Suprapubic skin (tissue), 4 donors: Measurements from ENCODE around the gene SPOCD1. TPM values are rescaled to one million over a fixed set of nuclear protein-coding genes. Genes with fewer than 3 reads are reported as not detected.

Source experiments
- DNase-seq, 2 donors: peaks; one replicate each; pipeline ENCODE4 v3.0.0-alpha.2; 2019; ENCODE audit warnings: low spot score in 2 of 2
- H3K27ac ChIP-seq: fragments of 200-600 bp; sonication (generic); one replicate; pipeline ENCODE4 v1.5.1; 2019
- H3K27me3 ChIP-seq: fragments of 200-600 bp; sonication (generic); one replicate; pipeline ENCODE4 v1.5.1; 2019
- H3K36me3 ChIP-seq: fragments of 200-600 bp; sonication (generic); one replicate; pipeline ENCODE4 v1.5.1; 2019
- H3K4me1 ChIP-seq: fragments of 200-600 bp; sonication (generic); one replicate; pipeline ENCODE4 v1.5.1; 2019
- H3K4me3 ChIP-seq: fragments of 200-600 bp; sonication (generic); one replicate; pipeline ENCODE4 v1.5.1; 2019; ENCODE audit warnings: mild to moderate bottlenecking
- H3K9me3 ChIP-seq: fragments of 200-600 bp; sonication (generic); one replicate; pipeline ENCODE4 v1.5.1; 2019
- CTCF ChIP-seq, 2 donors: fragments of 200-600 bp in 1 of 2; fragments of 450-650 bp in 1 of 2; sonication (generic) in 1 of 2; IDR thresholded peaks; one replicate each; pipeline ENCODE4 v1.5.1; 2016 to 2019; ENCODE audit warnings: antibody characterized with exemption in 2 of 2, mild to moderate bottlenecking in 1 of 2, moderate library complexity in 1 of 2
- EP300 ChIP-seq: sonication (generic); formaldehyde crosslinking; IDR thresholded peaks from one replicate; pipeline ENCODE4 v1.6.1; 2017; ENCODE audit warnings: antibody characterized with exemption
- POLR2A ChIP-seq, 2 donors: fragments of 450-650 bp; IDR thresholded peaks; one replicate each; pipeline ENCODE4 v1.6.1; 2017; ENCODE audit warnings: antibody characterized with exemption in 2 of 2, mild to moderate bottlenecking in 2 of 2, moderate library complexity in 2 of 2
- POLR2AphosphoS5 ChIP-seq, 3 donors: sonication (generic); formaldehyde crosslinking; IDR thresholded peaks; one replicate each; pipeline ENCODE4 v1.6.1; 2017; ENCODE audit warnings: antibody characterized with exemption in 3 of 3
- WGBS: methylation state at CpG from one replicate; pipeline ENCODE4 v1.1.5; 2018; 5-methylcytosine and 5-hydroxymethylcytosine counted together
- total RNA-seq, 4 donors: library from RNA; depleted of rRNA; stranded (reverse); fragments of >200 nt; gene quantifications; one replicate each; pipeline ENCODE4 v1.1.0, GENCODE V29; 2016

The SPOCD1 gene
- total RNA-seq, 4 donors from 2014 or later, result 3.2 TPM; not detected in 3

GRCh38 chr1:31764312-31765040, 51.3 kb downstream of the SPOCD1 start, which contains the start of gene ADGRB2:
TSS of gene ADGRB2 (minus strand) at chr1:31764340. CDS start at chr1:31757221, 7,119 bp downstream.
- no peak for DNase-seq
- H3K4me1 ChIP-seq, result peaks cover 49% of the 10 kb centered on the region
- no peak for TF ChIP-seq POLR2A (IDR thresholded peaks at IDR 0.05)
- no peak for TF ChIP-seq POLR2AphosphoS5 (IDR thresholded peaks at IDR 0.05)
- TF ChIP-seq CTCF (IDR thresholded peaks at IDR 0.05), result no peak
- no peak for TF ChIP-seq EP300
- peaks cover 27% of the 10 kb centered on the region for H3K27me3 ChIP-seq
- peak within 1 kb of the TSS; percentile 66 for H3K4me3 ChIP-seq
- 22% methylated on average over 6 of the region's 59 CpGs for WGBS
- H3K27ac ChIP-seq, result no peak within 1 kb of the TSS
- H3K36me3 ChIP-seq, result no peaks in the 10 kb centered on the region
- H3K9me3 ChIP-seq, result no peaks in the 10 kb centered on the region

- TF ChIP-seq POLR2A (IDR thresholded peaks at IDR 0.05) (no peak), POLR2AphosphoS5 (IDR thresholded peaks at IDR 0.05) (no peak), CTCF (IDR thresholded peaks at IDR 0.05) (no peak), EP300 (no peak)
- DNase-seq, result no peak
Observed at GRCh38 chr1:31763671-31764311, 52.0 kb downstream of the SPOCD1 start.

GRCh38 chr1:31762726-31763670, 52.8 kb downstream of the SPOCD1 start:
- Histone ChIP-seq H3K9me3 (no peaks in the 10 kb centered on the region), H3K36me3 (no peaks in the 10 kb centered on the region), H3K27ac (no peak overlapping the region), H3K27me3 (peaks cover 27% of the 10 kb centered on the region), H3K4me1 (peaks cover 47% of the 10 kb centered on the region), H3K4me3 (peak overlapping the region; percentile 66)
- no peak for TF ChIP-seq POLR2AphosphoS5 (IDR thresholded peaks at IDR 0.05)
- no peak for TF ChIP-seq POLR2A (IDR thresholded peaks at IDR 0.05)
- TF ChIP-seq CTCF (IDR thresholded peaks at IDR 0.05), result peak in 1 of 2 donors; percentile 66
- WGBS, result under 1% methylated on average over 24 of the region's 60 CpGs
- DNase-seq, result no peak

More at GRCh38 chr1:31763671-31764311, 52.0 kb downstream of the SPOCD1 start:
- WGBS, result 0% methylated on average over 8 of the region's 93 CpGs
- H3K9me3 ChIP-seq, result no peaks in the 10 kb centered on the region
- no peaks in the 10 kb centered on the region for H3K36me3 ChIP-seq
- H3K4me1 ChIP-seq, result peaks cover 47% of the 10 kb centered on the region
- peak overlapping the region; percentile 66 for H3K4me3 ChIP-seq
- H3K27ac ChIP-seq, result no peak overlapping the region
- peaks cover 27% of the 10 kb centered on the region for H3K27me3 ChIP-seq

- TF ChIP-seq EP300 (no peak), CTCF (IDR thresholded peaks at IDR 0.05) (no peak), POLR2AphosphoS5 (IDR thresholded peaks at IDR 0.05) (no peak), POLR2A (IDR thresholded peaks at IDR 0.05) (no peak)
- Histone ChIP-seq H3K27ac (no peak overlapping the region), H3K4me1 (peaks cover 47% of the 10 kb centered on the region), H3K36me3 (no peaks in the 10 kb centered on the region), H3K27me3 (peaks cover 27% of the 10 kb centered on the region), H3K9me3 (no peaks in the 10 kb centered on the region), H3K4me3 (peak overlapping the region; percentile 66)
- DNase-seq, result no peak
- WGBS, result 29% methylated on average over 2 of the region's 7 CpGs
Observed at GRCh38 chr1:31762323-31762722, 53.5 kb downstream of the SPOCD1 start.
